Activated B cell treated with CpG ODN at 0.5 μM for 24 hours (primary cell): ENCODE measurements around the gene ARPC4. TPM values are rescaled to one million over a fixed set of nuclear protein-coding genes. Genes with fewer than 3 reads are reported as not detected.

Experiments used
- ATAC-seq: fragments of 200-7000 bp; cut with Tn5 transposase; one replicate; pipeline ENCODE4 v1.10.0; 2021; ENCODE audit warnings: low read depth, mild to moderate bottlenecking, moderate library complexity
- CTCF ChIA-PET: fragments of 350-600 bp; sonication (Branson Sonifier 250); formaldehyde crosslinking; loops from one replicate; lab custom pipeline; 2021; ENCODE audit warnings: antibody characterized with exemption; lab: Charles Lee
- POLR2A ChIA-PET: fragments of 350-600 bp; sonication (Branson Sonifier 250); formaldehyde crosslinking; loops from one replicate; lab custom pipeline; 2021; ENCODE audit warnings: antibody characterized with exemption; lab: Charles Lee
- DNase-seq: peaks from one replicate; pipeline ENCODE4 v3.0.0; 2022
- H3K27ac Mint-ChIP-seq: one replicate; pipeline ENCODE4 v1.8.0; 2020; ENCODE audit warnings: mixed read lengths
- H3K27me3 Mint-ChIP-seq: one replicate; pipeline ENCODE4 v1.8.0; 2021; ENCODE audit warnings: mixed read lengths
- H3K36me3 Mint-ChIP-seq: one replicate; pipeline ENCODE4 v1.8.0; 2021; ENCODE audit warnings: low read depth, mixed read lengths
- H3K4me1 Mint-ChIP-seq: one replicate; pipeline ENCODE4 v1.8.0; 2021; ENCODE audit warnings: mixed read lengths
- H3K4me3 Mint-ChIP-seq: one replicate; pipeline ENCODE4 v1.8.0; 2020; ENCODE audit warnings: mild to moderate bottlenecking, mixed read lengths
- H3K9me3 Mint-ChIP-seq: one replicate; pipeline ENCODE4 v1.8.0; 2020; ENCODE audit warnings: mixed read lengths
- intact Hi-C: fragments of 100-400 bp; cut with micrococcal nuclease; formaldehyde crosslinking; loops from one replicate; pipeline ENCODE4 v1.15.1; 2024
- total RNA-seq: library from RNA; stranded (reverse); gene quantifications from 2 replicates; pipeline ENCODE4 v1.2.3, GENCODE V29; 2022
- TF ChIP-seq, protein P1 (sequence below): fragments of 200-600 bp; IDR thresholded peaks from one replicate; pipeline ENCODE4 v1.8.0; 2022; ENCODE audit warnings: antibody characterized with exemption, mild to moderate bottlenecking

The ARPC4 gene
- total RNA-seq, 1 donor from 2014 or later: 315 TPM

DNA sequence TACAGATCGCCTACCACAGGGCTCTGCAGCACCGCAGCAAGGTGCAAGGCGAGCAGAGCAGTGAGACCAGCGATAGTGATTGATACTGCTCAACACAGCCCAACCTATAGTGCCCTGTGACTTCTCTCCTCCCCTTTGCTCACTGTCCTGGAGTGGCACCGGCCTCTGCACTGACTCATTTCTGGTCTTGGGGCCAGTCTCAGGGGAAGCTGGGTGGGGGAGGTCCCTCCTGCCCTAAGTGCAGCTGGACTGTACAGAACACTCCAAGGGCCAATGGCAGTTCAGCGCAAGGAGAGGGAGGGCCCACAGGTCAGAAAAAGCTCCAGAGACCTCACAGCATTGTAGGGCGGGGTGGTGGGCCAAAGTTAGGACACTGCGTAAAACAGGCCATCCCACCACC, 45.6 kb upstream of the ARPC4 start:
- peaks cover 74% of the 10 kb centered on the region for H3K36me3 Mint-ChIP-seq
- intact Hi-C loops: no loop called here

DNA sequence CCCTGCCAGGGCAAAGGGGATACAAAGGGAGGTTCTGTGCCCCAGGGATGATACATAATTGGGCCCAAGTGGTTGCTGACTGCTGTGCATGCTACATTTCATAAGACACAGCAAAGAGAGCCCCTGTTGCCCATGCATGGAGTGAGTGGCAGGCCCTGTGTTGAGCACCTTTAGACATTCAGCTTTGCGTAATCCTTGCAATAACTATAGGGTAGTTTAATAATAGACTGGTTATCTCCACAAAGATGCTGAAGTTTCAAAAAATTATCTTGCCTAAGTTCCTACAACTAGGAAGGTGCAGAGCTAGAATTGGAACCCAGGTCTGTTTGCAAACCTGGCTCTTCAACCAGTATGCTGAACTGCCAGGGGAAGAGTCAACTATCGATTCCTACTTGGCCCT, 44.9 kb upstream of the ARPC4 start:
- no peak overlapping the region for H3K4me3 Mint-ChIP-seq
- H3K27me3 Mint-ChIP-seq: no peaks in the 10 kb centered on the region
- ATAC-seq (no peak), DNase-seq (no peak)
- CTCF ChIA-PET: interaction anchor here (1.1 kb wide), 1 partner anchor 34 kb away, joined by 3 read pairs; no protein-coding TSS in a partner anchor
- H3K9me3 Mint-ChIP-seq: no peaks in the 10 kb centered on the region
- peaks cover 71% of the 10 kb centered on the region for H3K36me3 Mint-ChIP-seq
- peaks cover 40% of the 10 kb centered on the region for H3K4me1 Mint-ChIP-seq
- no peak overlapping the region for H3K27ac Mint-ChIP-seq
- intact Hi-C loops: no loop called here
- TF ChIP-seq, protein P1, sequence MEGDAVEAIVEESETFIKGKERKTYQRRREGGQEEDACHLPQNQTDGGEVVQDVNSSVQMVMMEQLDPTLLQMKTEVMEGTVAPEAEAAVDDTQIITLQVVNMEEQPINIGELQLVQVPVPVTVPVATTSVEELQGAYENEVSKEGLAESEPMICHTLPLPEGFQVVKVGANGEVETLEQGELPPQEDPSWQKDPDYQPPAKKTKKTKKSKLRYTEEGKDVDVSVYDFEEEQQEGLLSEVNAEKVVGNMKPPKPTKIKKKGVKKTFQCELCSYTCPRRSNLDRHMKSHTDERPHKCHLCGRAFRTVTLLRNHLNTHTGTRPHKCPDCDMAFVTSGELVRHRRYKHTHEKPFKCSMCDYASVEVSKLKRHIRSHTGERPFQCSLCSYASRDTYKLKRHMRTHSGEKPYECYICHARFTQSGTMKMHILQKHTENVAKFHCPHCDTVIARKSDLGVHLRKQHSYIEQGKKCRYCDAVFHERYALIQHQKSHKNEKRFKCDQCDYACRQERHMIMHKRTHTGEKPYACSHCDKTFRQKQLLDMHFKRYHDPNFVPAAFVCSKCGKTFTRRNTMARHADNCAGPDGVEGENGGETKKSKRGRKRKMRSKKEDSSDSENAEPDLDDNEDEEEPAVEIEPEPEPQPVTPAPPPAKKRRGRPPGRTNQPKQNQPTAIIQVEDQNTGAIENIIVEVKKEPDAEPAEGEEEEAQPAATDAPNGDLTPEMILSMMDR: no peak
- POLR2A ChIA-PET: interaction anchor here (0.9 to 5.1 kb wide), 2 partner anchors 16 to 34 kb away, joined by 3 to 55 read pairs; partner anchors contain the start of gene BRPF1

More for the DNA sequence above, 45.6 kb upstream of the ARPC4 start:
- Mint-ChIP-seq H3K27me3 (no peaks in the 10 kb centered on the region), H3K4me3 (no peak overlapping the region), H3K4me1 (peaks cover 34% of the 10 kb centered on the region), H3K27ac (no peak overlapping the region), H3K9me3 (no peaks in the 10 kb centered on the region)
- ChIA-PET CTCF (interaction anchor here (0.6 to 1.1 kb wide), 2 partner anchors 35 to 420 kb away, joined by 3 read pairs; no protein-coding TSS in a partner anchor), POLR2A (no interaction called here)
- ATAC-seq: no peak
- TF ChIP-seq, protein P1: no peak
- no peak for DNase-seq

DNA sequence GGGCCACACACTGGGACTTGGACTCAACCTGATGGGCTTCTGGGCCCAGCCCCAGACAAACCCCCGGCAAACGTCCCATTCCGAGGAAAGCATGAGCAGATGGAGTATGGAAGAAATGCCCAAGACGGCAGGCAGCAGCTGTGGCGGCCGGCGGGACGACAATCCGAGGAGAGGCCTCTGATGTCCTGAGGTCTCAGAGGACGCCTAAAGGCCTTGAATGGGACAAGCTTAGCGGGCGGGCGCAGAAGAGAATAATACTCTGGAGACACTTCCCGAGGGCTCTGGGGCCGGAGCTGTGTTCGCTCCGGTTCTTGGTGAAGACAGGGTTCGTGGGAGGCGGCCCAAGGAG, 43.6 kb upstream of the ARPC4 start:
- no peaks in the 10 kb centered on the region for H3K27me3 Mint-ChIP-seq
- ChIA-PET CTCF (interaction anchor here (0.7 to 1.4 kb wide), 3 partner anchors 17 to 197 kb away, joined by 3 to 5 read pairs (median 3); no protein-coding TSS in a partner anchor), POLR2A (interaction anchor here (0.7 to 6.3 kb wide), 15 partner anchors 13 to 572 kb away, joined by 3 to 106 read pairs (median 4); partner anchors contain the start of genes ARPC4, BRPF1, JAGN1 and MTMR14)
- ATAC-seq: no peak
- H3K27ac Mint-ChIP-seq: peak overlapping the region; percentile 95
- no peaks in the 10 kb centered on the region for H3K9me3 Mint-ChIP-seq
- peaks cover 46% of the 10 kb centered on the region for H3K4me1 Mint-ChIP-seq
- intact Hi-C loops: loop anchor here (1.0 kb wide), 3 partner anchors 18 to 100 kb away; partner anchors contain the start of genes BRPF1, MTMR14 and TADA3
- DNase-seq: no peak
- peaks cover 66% of the 10 kb centered on the region for H3K36me3 Mint-ChIP-seq
- H3K4me3 Mint-ChIP-seq: peak overlapping the region; percentile 94
- TF ChIP-seq, protein P1: no peak

DNA sequence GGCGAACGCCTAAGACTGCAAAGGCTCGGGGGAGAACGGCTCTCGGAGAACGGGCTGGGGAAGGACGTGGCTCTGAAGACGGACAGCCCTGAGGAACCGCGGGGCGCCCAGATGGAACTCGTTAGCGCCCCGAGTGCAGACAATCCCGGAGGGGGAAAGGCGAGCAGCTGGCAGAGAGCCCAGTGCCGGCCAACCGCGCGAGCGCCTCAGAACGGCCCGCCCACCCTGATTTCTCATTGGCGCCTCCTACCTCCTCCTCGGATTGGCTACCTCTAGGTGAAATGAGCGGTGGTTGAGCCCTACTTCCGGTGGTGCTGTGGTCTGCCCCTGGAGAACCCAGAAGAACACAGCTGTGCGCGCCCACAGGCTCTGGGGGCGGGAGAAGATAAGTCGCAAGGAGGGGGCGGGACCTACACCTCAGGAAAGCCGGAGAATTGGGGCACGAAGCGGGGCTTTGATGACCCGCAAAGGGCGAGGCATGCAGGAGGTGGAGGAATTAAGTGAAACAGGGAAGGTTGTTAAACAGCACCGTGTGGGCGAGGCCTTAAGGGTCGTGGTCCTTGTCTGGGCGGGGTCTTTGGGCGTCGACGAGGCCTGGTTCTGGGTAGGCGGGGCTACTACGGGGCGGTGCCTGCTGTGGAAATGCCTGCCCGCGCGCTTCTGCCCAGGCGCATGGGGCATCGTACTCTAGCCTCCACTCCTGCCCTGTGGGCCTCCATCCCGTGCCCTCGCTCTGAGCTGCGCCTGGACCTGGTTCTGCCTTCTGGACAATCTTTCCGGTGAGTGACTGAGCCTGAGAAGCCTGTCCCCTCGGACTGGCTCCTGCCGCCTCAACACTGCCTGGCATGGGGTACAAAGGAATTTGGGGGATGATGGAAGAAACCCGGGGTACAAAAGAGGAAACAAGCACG, 43.0 kb upstream of the ARPC4 start, which contains the start of gene OGG1:
Gene OGG1, plus strand, starts transcription at position 308 of the 911 bp plus-strand sequence. Its CDS starts 335 bp downstream, at position 643.
- intact Hi-C loops: loop anchor here (1.0 to 2.0 kb wide), 7 partner anchors 19 to 353 kb away; partner anchors contain the start of genes BRPF1, CAMK1, FANCD2 and MTMR14
- DNase-seq (peak; percentile 89), ATAC-seq (peak; percentile 90)
- POLR2A ChIA-PET: interaction anchor here (0.6 to 6.3 kb wide), 19 partner anchors 14 to 571 kb away, joined by 3 to 106 read pairs (median 4); partner anchors contain the start of genes ARPC4, BRPF1, JAGN1 and MTMR14
- TF ChIP-seq, protein P1: no peak
- Mint-ChIP-seq H3K27me3 (no peaks in the 10 kb centered on the region), H3K27ac (peak within 1 kb of the TSS; percentile 95), H3K4me3 (peak within 1 kb of the TSS; percentile 94), H3K36me3 (peaks cover 66% of the 10 kb centered on the region), H3K9me3 (no peaks in the 10 kb centered on the region), H3K4me1 (peaks cover 48% of the 10 kb centered on the region)
- CTCF ChIA-PET: interaction anchor here (0.6 to 1.6 kb wide), 5 partner anchors 17 to 246 kb away, joined by 3 to 5 read pairs (median 4); partner anchors contain the start of genes ARPC4 and TADA3
